Limb (tissue), 2 donors: ENCODE measurements around the gene MRGPRF.
A peak's percentile ranks its signal among the peaks of the same experiment; 100 is the strongest.

Source experiments
- DNase-seq, 2 donors: peaks; one replicate each; pipeline ENCODE4 v3.0.0-alpha.2; 2016; ENCODE audit errors: extremely low spot score in 2 of 2

The MRGPRF gene

DNA sequence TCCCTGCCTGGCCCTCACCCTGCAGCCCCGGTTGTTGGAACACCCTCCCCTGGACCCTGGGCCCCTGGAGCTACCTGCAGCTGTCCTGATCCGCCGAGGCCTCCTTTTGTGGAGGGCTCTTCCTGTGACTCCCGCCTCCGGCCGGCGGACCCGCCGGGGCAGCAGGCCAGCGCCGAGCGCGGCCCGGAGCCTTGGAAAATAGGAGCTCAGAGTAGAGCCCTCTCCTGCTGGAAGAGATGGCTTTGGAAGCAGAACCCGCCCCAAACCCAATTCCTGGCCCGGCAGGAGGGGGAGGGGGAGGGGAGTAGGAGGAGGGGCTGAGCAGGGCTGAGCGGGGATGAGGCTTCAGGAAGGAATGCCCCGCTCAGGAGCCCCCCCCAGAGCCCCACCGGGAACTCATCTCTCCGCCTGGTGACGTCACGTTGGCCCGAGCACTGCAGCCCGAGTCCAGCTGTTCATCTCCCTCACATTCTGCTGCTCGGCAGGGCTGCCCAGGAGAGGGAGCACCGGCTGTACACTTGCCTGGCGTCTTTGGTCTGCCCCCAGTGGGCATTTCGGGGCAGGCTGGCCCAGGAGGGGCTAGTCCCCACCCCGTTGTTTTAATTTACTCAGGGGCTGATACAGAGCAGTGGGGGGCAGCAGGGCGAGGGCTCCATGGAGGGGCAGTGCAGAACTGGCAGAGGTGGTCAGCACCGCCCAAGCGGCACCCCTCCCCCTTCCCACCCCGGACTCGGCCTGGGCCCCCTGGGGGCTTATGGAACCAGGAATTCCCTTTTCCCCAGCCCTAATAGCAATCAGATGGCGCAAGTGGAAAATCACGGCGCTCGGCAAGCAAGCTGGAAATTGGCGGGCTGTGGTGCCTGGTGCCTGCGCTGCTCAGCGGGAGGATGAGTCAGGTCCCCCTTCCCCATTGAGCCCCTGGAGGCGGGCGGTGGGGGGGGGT lies at the start of gene MRGPRF:
MRGPRF (minus strand) TSS at position 238 of the 943 bp plus-strand sequence. CDS start 3,345 bp downstream, outside the sequence.
- DNase-seq, result peak; percentile 85 to 87

- no peak for DNase-seq
These were observed 49.3 kb upstream of the MRGPRF start for GRCh38 chr11:69062169-69062855.

DNA sequence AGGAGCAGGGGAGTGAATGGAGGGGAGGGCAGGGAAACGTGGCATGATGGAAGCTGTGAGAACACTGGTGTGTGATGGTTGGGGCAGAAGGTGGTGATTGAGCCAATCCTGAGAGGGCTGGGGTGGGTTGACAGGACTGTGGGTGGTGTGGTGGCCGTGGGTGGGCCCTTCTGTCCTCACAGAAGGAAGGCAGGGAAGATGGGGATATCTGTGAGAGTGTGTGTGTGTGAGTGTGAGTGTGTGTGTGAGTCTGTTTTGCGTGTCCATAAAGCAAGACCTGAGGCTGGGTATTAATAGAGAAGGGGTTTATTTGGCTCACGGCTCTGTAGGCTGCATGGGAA lies 48.6 kb upstream of the MRGPRF start:
- no peak for DNase-seq

GRCh38 chr11:69060806-69061712 lies 48.0 kb upstream of the MRGPRF start:
- no peak for DNase-seq

GRCh38 chr11:69059985-69060384 lies 46.9 kb upstream of the MRGPRF start:
- DNase-seq, result no peak

GRCh38 chr11:69059429-69059828 lies 46.4 kb upstream of the MRGPRF start:
- no peak for DNase-seq

DNA sequence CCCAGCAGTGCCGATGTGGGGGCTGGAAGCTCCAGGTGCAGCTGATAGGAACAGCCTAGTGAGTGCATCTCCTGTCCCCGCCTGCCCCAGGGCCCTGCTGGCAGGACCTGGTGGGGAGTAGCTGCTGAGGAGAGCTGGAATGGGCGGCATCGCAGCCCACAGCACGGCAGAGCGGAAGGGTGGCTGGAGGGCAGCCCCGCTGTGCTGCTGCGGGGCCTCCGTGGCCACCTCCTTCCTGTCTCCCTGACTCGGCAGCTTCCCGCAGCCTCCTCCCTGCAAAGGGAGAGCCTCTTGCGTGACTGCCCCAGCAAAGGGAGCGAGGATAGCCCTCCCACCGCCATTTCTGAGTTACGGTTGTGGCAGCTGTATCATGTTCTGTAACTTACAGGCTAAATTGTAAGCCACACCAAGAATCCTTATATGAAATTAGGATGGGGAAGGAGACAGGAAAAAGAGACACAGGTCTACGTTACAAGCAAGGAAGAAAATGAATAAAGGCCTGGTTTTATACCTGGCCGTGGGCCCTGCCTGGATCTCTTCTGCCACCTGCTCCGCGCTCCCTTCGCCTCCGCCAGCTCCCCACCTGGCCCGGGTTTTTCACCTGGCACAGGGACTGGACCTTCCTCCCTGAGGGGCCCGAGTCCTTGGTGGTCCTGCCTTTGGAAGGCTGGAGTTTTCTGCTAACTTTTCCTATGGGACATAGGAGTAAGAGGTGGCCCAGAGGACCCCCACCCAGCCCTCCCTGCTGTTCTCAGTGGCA lies 45.6 kb upstream of the MRGPRF start:
- DNase-seq, result no peak

DNA sequence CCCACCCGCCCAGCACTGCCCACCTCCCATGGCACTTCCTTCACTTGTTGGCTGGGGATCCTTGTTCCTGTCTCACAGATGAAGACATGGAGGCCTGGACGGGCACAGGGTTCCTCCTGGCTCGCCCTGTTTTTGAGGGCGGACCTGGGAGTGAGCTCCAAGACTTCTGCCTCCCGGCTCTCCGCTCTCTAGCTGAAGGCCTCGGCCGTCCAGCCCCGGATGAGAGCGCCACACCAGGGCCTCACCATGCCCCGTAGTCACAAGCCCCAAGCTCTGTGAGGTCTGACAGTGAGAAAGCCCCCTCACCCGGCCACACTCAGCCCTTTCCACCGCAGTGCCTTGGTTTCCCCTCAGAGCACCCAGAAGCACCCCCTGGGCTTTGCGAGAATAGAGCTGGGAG lies 44.8 kb upstream of the MRGPRF start:
- DNase-seq, result no peak

GRCh38 chr11:69057236-69057635 lies 44.2 kb upstream of the MRGPRF start:
- DNase-seq, result no peak

DNA sequence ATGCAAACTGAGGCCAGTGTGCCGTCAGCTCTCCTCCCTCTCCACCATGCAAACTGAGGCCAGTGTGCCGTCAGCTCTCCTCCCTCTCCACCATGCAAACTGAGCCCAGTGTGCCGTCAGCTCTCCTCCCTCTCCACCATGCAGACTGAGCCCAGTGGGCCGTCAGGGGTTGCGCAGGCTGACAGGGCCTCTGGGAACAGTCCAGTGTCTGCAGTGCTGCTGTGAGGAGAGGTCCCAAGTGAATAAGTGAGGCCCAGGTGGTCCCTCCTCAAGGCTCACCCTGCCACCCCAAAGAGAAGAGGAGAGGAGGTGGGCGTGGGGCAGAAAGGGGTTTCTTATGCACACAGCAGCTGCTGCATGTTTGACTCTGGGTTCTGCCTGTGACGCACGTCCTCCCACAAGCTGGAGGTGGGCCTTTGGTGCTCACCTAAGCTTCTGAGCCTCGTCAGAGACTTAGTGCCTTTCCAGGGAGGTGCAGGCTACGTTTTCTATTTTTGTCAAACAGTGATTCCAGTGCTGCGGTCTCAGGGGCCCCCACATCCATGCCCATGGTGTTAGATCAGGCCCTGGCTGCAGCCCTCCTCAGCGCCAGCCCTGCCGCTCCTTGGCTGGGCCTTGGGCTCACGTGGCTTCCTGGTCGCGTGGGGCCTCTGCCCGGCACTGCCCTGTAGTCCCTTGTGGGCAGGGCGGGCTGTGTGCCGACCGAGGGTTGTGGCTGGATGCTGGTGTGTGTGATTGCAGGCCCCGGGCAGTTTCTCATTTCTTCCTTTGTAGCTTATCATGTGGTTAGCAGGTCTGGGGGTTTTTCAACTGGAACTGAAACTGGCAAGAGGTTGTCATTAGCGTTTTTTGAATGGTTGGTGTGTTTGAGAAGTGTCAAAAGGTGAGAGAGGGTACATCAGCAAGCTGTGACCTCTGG lies 42.8 kb upstream of the MRGPRF start:
- DNase-seq, result no peak

- no peak for DNase-seq
These were observed 42.2 kb upstream of the MRGPRF start for GRCh38 chr11:69055212-69055586.

- no peak for DNase-seq
These were observed 41.6 kb upstream of the MRGPRF start for GRCh38 chr11:69054397-69055211.

GRCh38 chr11:69053546-69054396 lies 40.7 kb upstream of the MRGPRF start:
- DNase-seq, result no peak

DNA sequence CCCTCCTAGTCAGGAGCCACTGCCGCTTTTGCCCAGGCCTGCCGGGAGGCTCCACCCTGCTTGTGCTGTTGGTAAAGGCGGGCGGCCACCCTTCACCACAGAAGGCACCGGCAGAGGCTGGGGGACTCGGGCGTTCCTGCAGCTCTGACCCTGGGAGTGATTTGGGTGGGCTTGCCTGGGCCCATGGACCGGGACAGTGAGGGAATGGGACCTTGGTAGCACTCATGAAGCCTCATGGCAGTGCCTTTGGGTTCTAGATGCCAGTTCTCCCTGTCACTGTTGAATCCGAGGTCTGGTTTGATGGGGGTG lies 40.1 kb upstream of the MRGPRF start:
- DNase-seq, result no peak

- no peak for DNase-seq
These were observed 39.5 kb upstream of the MRGPRF start for GRCh38 chr11:69052343-69053168.

DNA sequence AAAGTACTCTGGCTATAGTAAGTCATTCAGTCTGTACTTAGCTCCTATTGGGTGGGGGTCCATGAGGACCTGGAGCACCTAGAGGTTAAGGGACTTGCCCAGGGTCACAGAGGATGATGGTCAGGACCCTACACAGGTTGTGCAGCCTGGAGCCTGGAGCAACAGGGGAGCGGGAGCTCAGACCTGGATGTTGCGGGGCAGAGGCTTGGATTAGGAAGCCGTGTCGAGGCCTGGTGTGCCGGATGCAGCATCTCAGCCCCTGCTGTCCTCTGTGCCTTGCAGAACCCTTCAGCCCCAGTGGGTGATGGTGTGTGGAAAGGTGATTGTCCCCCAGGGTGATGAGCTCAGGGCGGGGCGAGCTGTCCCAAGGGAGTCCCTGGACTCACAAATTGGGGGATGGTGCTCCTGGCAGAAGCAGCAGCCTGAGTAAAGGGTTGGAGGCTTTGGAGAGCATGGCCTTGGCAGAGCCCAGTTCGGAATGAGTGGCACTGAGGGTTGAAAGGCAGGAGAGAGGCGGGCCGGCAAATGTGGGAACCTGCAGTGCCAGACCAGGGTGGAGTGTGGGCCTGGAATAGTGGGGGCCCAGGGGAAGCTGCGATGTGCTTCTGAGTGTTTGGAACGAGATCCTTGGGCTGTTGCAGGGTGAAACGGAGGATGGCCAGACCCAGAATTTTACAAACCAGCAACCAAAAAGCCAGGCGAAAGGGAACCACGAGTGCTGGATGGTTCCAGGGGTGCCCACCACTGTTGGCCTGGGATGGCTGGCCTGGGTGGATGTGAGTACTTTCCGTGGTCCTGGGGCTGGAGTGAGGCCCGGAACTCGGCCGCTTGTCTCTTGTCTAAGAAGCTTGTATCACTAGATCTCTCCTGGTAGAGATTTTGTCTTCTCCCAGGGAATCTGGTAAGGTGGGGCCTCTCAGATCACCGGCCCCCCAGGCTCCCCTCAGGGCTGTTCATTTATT lies 38.6 kb upstream of the MRGPRF start:
- DNase-seq, result no peak
